Brain pericyte (primary cell): Measurements from ENCODE around the gene TRIM4.

Source experiments
- DNase-seq: peaks from one replicate; pipeline ENCODE4 v3.0.0-alpha.2; 2012; ENCODE audit warnings: low read depth, low spot score

Gene TRIM4

DNA sequence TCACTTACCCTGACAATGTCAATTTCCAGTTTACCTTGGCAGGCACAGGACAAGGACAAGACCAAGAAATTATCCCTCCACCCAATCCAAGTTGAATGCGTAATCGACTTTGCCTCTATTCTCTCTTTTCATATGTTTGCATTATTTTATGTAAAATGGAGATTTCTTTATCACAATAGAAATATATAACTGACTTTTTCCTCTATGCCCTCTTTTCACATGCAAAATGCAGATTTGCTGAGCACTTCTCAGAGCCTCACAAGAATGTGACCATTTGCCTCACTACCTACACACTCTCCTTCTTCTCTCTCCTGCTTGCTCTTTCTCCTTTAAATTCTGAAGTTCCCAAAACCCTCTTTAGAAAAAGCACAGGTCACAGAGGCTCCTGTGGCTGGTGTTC lies 76.4 kb downstream of the TRIM4 start:
- DNase-seq: no peak
